CD4-positive, alpha-beta T cell (primary cell): ENCODE data around the gene C2orf72. TPM values are rescaled to one million over a fixed set of nuclear protein-coding genes. Genes with fewer than 3 reads are reported as not detected.

Experiments used
- ATAC-seq: fragments of 200-7000 bp; cut with Tn5 transposase; one replicate; pipeline ENCODE4 v1.10.0; 2022; ENCODE audit warnings: mild to moderate bottlenecking; ENCODE audit not compliant: poor library complexity
- CTCF ChIA-PET: fragments of 350-600 bp; sonication (Branson Sonifier 250); formaldehyde crosslinking; loops from one replicate; lab custom pipeline; 2021; ENCODE audit warnings: antibody characterized with exemption, inconsistent platforms; lab: Charles Lee
- POLR2A ChIA-PET: fragments of 350-600 bp; sonication (Branson Sonifier 250); formaldehyde crosslinking; loops from one replicate; lab custom pipeline; 2021; ENCODE audit warnings: antibody characterized with exemption, inconsistent platforms; lab: Charles Lee
- DNase-seq, 14 experiments: peaks; one replicate each; pipeline ENCODE4 v3.0.0-alpha.2; 2013 to 2020; ENCODE audit warnings: mixed read lengths in 2 of 14
- H3K27ac ChIP-seq, 2 donors: one replicate each; pipeline versions ENCODE4 v1.5.1 to v1.7.0; 2013; ENCODE audit warnings: low read length in 2 of 2, low read depth in 1 of 2, mild to moderate bottlenecking in 1 of 2
- H3K27me3 ChIP-seq, 2 experiments: 1 replicate in 1 of 2; 2 replicates in 1 of 2; pipeline versions ENCODE4 v1.6.1 to v1.7.0; 2013; ENCODE audit warnings: low read length in 2 of 2, control low read depth in 1 of 2, mild to moderate bottlenecking in 1 of 2, moderate library complexity in 1 of 2; ENCODE audit not compliant: insufficient read depth in 2 of 2, control insufficient read depth in 1 of 2
- H3K36me3 ChIP-seq: one replicate; pipeline ENCODE4 v1.6.1; 2013; ENCODE audit warnings: low read length, control low read depth; ENCODE audit not compliant: insufficient read depth
- H3K4me1 ChIP-seq: one replicate; pipeline ENCODE4 v1.6.1; 2013; ENCODE audit warnings: low read length, control low read depth; ENCODE audit not compliant: insufficient read depth
- H3K4me3 ChIP-seq: one replicate; pipeline ENCODE4 v1.5.1; 2013; ENCODE audit warnings: mild to moderate bottlenecking, low read length, moderate library complexity
- H3K9me3 ChIP-seq, 2 experiments: 1 replicate in 1 of 2; 2 replicates in 1 of 2; pipeline versions ENCODE4 v1.6.1 to v1.7.0; 2013; ENCODE audit warnings: low read length in 2 of 2, mild to moderate bottlenecking in 2 of 2, control low read depth in 1 of 2, moderate library complexity in 1 of 2; ENCODE audit not compliant: control insufficient read depth in 1 of 2, insufficient read depth in 1 of 2
- H3K27ac Mint-ChIP-seq: one replicate; pipeline ENCODE4 v1.8.0; 2020; ENCODE audit warnings: mixed read lengths
- H3K27me3 Mint-ChIP-seq: one replicate; pipeline ENCODE4 v1.8.0; 2021; ENCODE audit warnings: mixed read lengths
- H3K36me3 Mint-ChIP-seq: one replicate; pipeline ENCODE4 v1.8.0; 2021; ENCODE audit warnings: low read depth, mixed read lengths
- H3K4me1 Mint-ChIP-seq: one replicate; pipeline ENCODE4 v1.8.0; 2021; ENCODE audit warnings: low read depth, mixed read lengths
- H3K4me3 Mint-ChIP-seq: one replicate; pipeline ENCODE4 v1.8.0; 2020; ENCODE audit warnings: mild to moderate bottlenecking, mixed read lengths
- H3K9me3 Mint-ChIP-seq: one replicate; pipeline ENCODE4 v1.8.0; 2020; ENCODE audit warnings: mixed read lengths
- CTCF ChIP-seq: fragments of 200-600 bp; IDR thresholded peaks from one replicate; pipeline ENCODE4 v1.8.0; 2022; ENCODE audit warnings: antibody characterized with exemption, mild to moderate bottlenecking
- intact Hi-C, 2 experiments: fragments of 100-400 bp; cut with DNase I in 1 of 2; cut with micrococcal nuclease in 1 of 2; formaldehyde crosslinking; loops; one replicate each; pipeline versions ENCODE4 v1.15.1 to v1.9.0; 2023 to 2025; cut with DNase I, micrococcal nuclease
- total RNA-seq, 174 experiments: library from RNA in 2 of 174; stranded (reverse) in 2 of 174; gene quantifications; one replicate each; pipeline ENCODE4 v1.2.3 and lab custom pipeline; 2021 to 2026

The C2orf72 gene
- total RNA-seq, 2 experiments from 2014 or later = not detected

- Mint-ChIP-seq H3K9me3 (no peaks in the 10 kb centered on the region), H3K27me3 (peaks cover 4% of the 10 kb centered on the region), H3K27ac (peak overlapping the region; percentile 57), H3K4me3 (peak overlapping the region; percentile 77), H3K36me3 (peaks cover 35% of the 10 kb centered on the region), H3K4me1 (peaks cover 41% of the 10 kb centered on the region)
- Histone ChIP-seq H3K4me1 (peaks cover 16% of the 10 kb centered on the region), H3K27ac (no peak overlapping the region), H3K27me3 (no peaks in the 10 kb centered on the region), H3K9me3 (no peaks in the 10 kb centered on the region), H3K36me3 (peaks cover 21% of the 10 kb centered on the region), H3K4me3 (no peak overlapping the region)
- TF ChIP-seq CTCF = no peak
- POLR2A ChIA-PET = no interaction called here
- intact Hi-C loops = loop anchor here (5.0 to 10.0 kb wide), 4 partner anchors 154 to 606 kb away; partner anchors contain the start of gene CAB39 (in 1 of the 2)
- ATAC-seq (no peak), DNase-seq (no peak)
- CTCF ChIA-PET = no interaction called here
These were observed 21.6 kb downstream of the C2orf72 start for GRCh38 chr2:231058761-231059550.

GRCh38 chr2:231059756-231060155 is 22.4 kb downstream of the C2orf72 start:
- H3K27ac Mint-ChIP-seq = peak overlapping the region; percentile 34
- H3K36me3 Mint-ChIP-seq = peaks cover 43% of the 10 kb centered on the region
- no peak for TF ChIP-seq CTCF
- H3K27ac ChIP-seq = no peak overlapping the region
- intact Hi-C loops = loop anchor here (5.0 to 10.0 kb wide), 4 partner anchors 155 to 605 kb away; partner anchors contain the start of gene CAB39 (in 1 of the 2)
- H3K4me3 ChIP-seq = no peak overlapping the region
- no peak for DNase-seq
- no peak for ATAC-seq
- no peaks in the 10 kb centered on the region for H3K9me3 ChIP-seq
- H3K9me3 Mint-ChIP-seq = no peaks in the 10 kb centered on the region
- peaks cover 39% of the 10 kb centered on the region for H3K4me1 Mint-ChIP-seq
- H3K4me1 ChIP-seq = peaks cover 15% of the 10 kb centered on the region
- peak overlapping the region; percentile 77 for H3K4me3 Mint-ChIP-seq
- no peaks in the 10 kb centered on the region for H3K27me3 ChIP-seq
- peaks cover 29% of the 10 kb centered on the region for H3K36me3 ChIP-seq
- POLR2A ChIA-PET = no interaction called here
- CTCF ChIA-PET = no interaction called here
- H3K27me3 Mint-ChIP-seq = no peaks in the 10 kb centered on the region

DNA sequence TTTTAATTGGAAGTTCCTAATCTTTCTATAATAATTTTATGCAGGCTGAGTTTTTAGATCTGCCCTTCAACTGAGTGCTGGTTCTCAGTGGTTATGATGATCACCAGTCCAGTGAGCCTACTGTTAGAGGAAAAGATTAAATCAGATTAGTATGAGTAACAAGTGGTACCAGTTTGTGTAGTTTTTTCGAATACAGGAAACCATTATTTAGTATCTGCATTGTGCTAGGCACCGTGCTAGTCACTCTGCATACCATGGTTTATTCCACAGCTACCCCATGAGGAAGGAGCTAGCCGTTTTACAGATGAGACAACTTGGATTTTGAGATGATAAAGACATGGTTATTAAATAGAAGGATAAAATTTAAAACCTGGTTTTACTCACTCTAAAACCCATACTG is 25.5 kb downstream of the C2orf72 start:
- POLR2A ChIA-PET = no interaction called here
- no peaks in the 10 kb centered on the region for H3K27me3 Mint-ChIP-seq
- no peaks in the 10 kb centered on the region for H3K9me3 Mint-ChIP-seq

More for the DNA sequence above, 25.5 kb downstream of the C2orf72 start:
- no peaks in the 10 kb centered on the region for H3K9me3 ChIP-seq
- no peak for TF ChIP-seq CTCF
- H3K36me3 ChIP-seq = peaks cover 52% of the 10 kb centered on the region
- peaks cover 27% of the 10 kb centered on the region for H3K4me1 Mint-ChIP-seq
- peaks cover 65% of the 10 kb centered on the region for H3K36me3 Mint-ChIP-seq
- intact Hi-C loops = no loop called here
- peaks cover 7% of the 10 kb centered on the region for H3K4me1 ChIP-seq
- no peak overlapping the region for H3K4me3 ChIP-seq
- DNase-seq (no peak), ATAC-seq (no peak)
- H3K27ac Mint-ChIP-seq = no peak overlapping the region
- no peak overlapping the region for H3K4me3 Mint-ChIP-seq
- no peaks in the 10 kb centered on the region for H3K27me3 ChIP-seq
- H3K27ac ChIP-seq = no peak overlapping the region
- CTCF ChIA-PET = interaction anchor here (0.8 to 1.2 kb wide), 2 partner anchors 14 to 389 kb away, joined by 3 to 4 read pairs; no protein-coding TSS in a partner anchor
